A549 treated with GW870086 at 1 μM for 4 hours (cell line): ENCODE data around the gene RABGAP1L. TPM values are rescaled to one million over a fixed set of nuclear protein-coding genes. Genes with fewer than 3 reads are reported as not detected.

ENCODE experiments used
- total RNA-seq: library from RNA; stranded (reverse); fragments of 200-300 nt; extraction: Qiagen RNA extraction; gene quantifications from 5 replicates; pipeline ENCODE4 v1.2.3, GENCODE V29; 2022; ENCODE audit warnings: low read depth

Gene RABGAP1L
- 4.3 to 7.4 TPM (median 5.4 TPM) in 5 replicates for total RNA-seq

DNA sequence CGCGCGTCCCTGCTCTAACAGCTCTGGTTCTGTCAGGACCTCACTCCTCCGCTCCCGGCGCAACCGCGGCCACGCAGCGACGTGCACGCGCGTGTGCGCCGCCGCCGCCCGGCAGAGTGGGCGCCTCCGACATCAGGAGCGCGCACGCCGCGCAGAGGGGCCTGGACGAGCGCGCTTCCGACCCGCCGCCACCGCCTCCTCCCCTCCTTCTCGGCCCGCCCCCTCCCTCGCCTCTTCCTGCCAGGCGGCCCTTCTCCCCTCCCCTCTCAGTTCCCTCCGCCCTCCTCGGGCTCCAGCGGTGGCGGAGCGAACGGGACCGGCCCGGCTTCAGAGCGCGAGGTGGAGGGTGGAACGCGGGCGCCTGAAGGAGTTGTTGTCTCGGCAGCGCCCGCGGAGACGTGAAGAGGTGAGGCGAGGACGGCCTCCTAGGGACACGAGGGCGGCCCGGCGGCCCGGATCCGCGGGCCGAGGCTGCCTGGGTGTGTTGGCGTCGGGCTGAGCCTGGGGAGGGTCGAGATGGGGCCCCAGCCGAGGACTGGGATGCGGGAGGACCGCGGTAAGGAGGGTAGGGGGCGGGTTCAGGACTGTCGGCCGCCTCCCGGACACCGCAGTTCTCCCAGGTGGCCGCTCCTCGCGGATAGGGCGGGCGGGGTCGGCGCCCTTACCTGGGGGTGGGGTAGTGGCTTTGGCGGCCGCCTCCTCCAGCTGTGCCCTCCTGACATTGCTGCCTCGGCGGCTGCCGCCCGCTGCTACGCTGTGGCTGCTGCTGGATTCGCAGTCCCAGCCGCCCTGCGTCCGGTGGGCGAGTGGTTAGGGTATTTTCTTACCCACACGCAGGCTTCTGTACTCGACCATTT, at the start of gene RABGAP1L:
RABGAP1L (plus strand) TSS at position 269 of the 857 bp plus-strand sequence.

DNA sequence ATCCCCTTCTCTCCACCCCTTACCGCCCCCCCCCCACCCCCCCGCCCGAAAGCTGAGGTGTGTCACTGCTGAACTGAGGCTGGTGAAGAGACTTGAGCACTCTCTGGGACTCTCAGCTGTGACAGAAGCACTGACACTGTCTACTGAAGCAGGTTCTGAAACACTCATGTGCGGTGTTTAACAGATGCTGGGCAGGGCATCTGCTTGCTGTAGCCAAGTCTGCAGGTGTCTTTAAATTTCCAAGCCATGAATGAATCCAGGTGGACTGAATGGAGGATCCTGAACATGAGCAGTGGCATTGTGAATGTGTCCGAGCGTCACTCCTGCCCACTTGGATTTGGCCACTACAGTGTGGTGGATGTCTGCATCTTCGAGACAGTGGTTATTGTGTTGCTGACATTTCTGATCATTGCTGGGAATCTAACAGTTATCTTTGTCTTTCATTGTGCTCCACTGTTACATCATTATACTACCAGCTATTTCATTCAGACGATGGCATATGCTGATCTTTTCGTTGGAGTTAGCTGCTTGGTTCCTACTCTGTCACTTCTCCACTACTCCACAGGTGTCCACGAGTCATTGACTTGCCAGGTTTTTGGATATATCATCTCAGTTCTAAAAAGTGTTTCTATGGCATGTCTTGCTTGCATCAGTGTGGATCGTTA, 288.7 kb downstream of the RABGAP1L start, which contains the start of gene GPR52:
GPR52 (plus strand) TSS at position 99 of the 665 bp plus-strand sequence; CDS start at position 247, 148 bp downstream.

DNA sequence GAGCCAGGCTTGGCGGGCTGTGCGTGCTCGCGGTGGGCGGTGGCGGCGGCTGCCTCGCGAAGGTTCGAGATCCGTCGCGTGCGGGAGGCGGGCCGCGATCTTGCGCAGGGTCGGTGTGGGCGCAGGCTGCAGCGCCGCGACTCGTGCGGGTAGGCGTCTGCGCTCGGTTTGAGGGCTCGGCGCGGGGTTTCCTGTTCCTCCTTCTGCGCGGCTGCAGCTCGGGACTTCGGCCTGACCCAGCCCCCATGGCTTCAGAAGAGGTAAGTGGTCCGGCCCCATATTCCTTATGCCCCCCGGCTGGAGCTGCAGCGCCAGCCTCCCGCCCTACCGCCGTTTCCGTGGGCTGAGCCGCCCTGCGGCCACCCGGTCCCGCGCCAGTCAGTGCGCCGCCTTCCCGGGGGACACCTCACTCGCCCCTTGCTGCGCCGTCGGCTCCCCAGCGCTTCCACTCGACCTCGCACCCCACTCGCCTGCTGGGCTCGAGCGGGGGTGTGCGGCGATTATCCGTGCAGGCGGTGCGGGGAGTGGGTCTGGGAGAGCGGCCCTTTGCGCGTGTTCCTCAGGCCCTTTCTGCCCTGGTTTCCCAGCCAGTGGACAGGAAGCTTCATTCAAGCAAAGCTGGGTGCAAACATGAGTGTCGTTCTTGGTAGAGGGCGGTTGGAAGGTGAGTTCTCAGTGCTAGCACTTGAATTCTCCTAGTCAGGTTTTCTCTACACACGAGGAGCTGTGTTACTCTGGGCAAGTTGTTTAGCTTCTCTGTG, 840.8 kb downstream of the RABGAP1L start, which contains the start of gene CACYBP:
CACYBP (plus strand) TSS at position 12 of the 761 bp plus-strand sequence; CDS start at position 246, 234 bp downstream.

DNA sequence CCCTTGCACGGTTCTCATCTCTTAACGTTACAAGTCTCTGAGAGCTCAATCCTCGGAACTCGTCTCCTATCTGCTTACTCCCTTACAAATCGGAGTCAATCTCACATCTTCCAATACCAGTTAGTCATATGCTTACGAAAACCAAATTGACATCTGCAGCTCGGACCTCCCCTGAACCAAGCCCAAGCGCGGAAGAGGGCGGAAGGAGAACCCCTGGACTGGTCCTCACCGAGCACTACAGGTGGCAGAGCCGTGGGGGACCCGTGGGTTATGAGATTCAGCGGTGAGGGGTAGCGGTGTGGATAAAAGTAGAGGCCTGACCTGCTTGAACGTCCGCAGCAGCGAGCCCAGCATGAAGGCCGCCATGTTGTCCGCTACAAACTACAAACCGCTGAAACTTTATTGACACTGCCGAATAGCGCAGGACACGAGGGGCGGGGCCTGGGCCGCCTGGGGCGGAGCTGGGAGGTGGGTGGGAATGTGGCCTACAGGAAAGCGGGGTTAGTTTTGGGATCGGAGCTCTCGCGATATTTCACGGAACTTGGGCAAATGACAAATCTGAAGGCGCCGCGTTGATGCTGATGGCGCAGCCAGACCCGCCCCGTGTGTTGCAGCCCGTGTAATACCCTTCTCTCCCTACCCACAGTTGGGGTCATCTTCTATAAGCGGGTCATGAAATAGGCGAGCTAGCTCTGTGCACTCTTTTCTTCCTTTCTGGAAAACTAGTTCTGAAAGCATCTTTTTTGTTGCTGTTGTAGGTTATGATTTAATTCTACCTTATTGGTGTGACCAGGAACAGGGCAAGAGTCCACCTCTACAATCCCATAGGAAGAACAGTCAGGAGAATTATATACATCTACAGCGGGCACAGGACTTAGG, 864.0 kb downstream of the RABGAP1L start, which contains the start of gene MRPS14:
MRPS14 (minus strand) TSS at position 383 of the 879 bp plus-strand sequence; CDS start at position 366, 17 bp downstream.

Other genes starting within 250 kb of the RABGAP1L start
- gene SERPINC1, start 242.2 kb upstream of the RABGAP1L start, total RNA-seq = 0.11 to 0.16 TPM (median 0.13 TPM) in 3 of 5 replicates, not detected in the others
- gene RC3H1, start 137.2 kb upstream of the RABGAP1L start, total RNA-seq = 4.4 to 6.6 TPM (median 5.5 TPM) in 5 replicates